HG02970 (cell line): ENCODE results near the gene BOLA1.
"Not testable (repeated sequence)": the region's sequence is repeated elsewhere in the genome, so short reads cannot be mapped to it uniquely, and the experiment has no call there.

Experiments
- ATAC-seq: cut with Tn5 transposase; IDR thresholded peaks from one replicate; pipeline ENCODE4 v1.9.1; 2021; ENCODE audit warnings: mild to moderate bottlenecking, moderate library complexity, moderate number of reproducible peaks; ENCODE audit not compliant: unreplicated experiment, low FRiP score

Gene BOLA1

DNA sequence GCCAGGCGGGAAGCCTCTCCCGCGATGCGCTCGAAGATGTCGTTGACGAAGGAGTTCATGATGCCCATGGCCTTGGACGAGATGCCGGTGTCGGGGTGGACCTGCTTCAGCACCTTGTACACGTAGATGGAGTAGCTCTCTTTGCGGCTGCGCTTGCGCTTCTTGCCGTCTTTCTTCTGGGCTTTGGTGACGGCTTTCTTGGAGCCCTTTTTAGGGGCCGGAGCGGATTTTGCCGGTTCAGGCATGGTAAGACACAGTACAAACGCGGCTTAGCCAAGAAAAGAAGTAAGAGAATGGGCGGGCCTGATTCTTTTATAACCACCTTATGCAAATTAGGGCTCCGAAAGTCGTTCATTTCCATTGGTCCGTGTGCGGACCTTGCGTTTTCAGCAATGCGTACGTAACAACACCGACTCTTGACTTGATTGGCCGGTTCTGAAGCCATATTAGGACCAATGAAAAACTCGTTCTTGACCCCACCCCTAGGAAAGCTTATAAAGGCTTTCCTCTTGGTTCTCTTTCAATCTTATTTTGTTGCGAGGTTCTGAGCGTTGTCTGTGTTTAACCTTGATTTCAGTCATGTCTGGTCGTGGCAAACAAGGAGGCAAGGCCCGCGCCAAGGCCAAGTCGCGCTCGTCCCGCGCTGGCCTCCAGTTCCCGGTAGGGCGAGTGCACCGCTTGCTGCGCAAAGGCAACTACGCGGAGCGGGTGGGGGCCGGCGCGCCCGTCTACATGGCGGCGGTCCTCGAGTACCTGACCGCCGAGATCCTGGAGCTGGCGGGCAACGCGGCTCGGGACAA is 12.8 kb upstream of the BOLA1 start:
- peak; percentile 60 for ATAC-seq

DNA sequence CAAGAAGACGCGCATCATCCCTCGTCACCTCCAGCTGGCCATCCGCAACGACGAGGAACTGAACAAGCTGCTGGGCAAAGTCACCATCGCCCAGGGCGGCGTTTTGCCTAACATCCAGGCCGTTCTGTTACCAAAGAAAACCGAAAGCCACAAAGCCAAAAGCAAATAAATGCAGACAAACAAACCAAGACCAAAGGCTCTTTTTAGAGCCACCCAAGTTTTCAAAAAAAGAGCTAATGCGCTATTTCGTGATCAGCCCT is 12.2 kb upstream of the BOLA1 start:
- not testable (repeated sequence) for ATAC-seq

DNA sequence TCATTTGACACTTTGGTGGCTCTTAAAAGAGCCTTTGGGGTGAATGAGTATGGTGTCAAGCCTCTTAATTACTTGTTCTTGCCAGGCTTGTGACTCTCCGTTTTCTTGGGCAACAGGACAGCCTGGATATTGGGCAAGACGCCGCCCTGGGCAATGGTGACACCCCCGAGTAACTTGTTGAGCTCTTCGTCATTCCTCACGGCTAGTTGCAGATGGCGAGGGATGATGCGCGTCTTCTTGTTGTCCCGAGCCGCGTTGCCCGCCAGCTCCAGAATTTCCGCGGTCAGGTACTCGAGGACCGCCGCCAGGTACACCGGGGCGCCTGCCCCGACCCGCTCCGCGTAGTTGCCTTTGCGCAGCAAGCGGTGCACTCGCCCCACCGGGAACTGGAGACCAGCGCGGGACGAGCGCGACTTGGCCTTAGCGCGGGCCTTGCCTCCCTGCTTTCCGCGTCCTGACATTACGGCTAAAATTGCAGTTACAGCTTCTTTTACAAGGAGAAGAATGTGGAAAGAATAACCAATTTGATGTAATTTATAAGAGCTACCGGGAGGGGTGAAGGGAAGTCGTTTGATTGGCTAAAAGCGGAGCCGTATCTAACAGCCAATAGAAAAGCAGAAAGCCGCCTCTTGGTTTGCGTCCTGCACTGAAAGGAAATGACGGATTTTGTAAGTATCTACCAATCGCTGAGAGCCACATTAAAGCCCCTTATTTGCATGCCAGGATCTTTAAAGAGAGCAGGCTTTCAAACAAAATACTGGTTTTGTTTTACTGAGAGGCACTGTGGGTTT is 11.7 kb upstream of the BOLA1 start:
- peak; percentile 38 for ATAC-seq

DNA sequence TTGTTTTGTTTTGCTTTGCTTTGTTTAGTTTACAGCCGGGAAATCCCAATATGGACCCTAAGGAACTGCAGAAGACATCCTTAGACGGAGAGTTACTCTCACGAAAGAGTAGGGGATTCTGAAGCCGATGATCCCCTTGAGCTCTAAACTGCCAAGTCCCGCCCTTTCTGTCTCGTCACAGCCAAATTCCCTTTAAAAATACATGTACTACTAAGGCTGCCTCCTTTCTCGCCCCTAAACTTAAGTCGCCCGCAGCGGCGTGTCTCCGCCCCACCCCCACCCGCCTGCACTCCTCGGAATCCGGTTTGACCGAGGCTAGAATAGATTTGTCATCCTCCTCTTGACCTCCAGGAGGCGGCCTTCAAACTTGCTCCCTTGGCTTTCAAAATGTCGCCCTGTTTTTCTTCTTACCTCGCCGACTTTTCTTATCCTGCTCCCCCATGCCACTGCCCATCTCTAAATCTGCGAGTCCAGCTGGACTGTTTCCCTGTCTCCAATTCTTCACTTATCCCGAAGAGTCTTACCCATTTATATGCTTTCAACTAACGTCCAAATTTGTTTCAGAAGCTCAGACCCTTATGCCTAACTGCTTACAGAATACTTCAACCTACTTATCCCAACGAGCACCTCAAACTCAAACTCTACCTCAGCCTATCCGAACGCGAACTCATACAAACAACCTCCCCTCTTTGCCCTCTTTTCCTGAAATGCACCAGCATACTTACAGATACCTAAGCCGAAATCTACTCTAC is 10.9 kb upstream of the BOLA1 start:
- ATAC-seq, result no peak

DNA sequence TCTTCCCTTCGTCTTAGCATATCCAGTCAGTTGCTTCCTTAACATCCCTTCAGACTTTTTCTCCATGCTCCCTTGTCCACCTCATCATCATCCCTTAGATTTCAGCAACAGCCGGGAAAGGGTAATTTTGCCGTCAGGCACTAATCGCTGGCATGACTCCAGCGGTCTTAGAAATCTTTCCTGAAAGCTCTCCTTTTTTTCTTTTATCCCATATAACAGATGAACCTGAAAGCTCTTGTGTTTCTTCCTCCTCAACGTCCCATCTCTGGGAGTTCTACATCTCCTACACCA is 10.4 kb upstream of the BOLA1 start:
- ATAC-seq, result no peak

DNA sequence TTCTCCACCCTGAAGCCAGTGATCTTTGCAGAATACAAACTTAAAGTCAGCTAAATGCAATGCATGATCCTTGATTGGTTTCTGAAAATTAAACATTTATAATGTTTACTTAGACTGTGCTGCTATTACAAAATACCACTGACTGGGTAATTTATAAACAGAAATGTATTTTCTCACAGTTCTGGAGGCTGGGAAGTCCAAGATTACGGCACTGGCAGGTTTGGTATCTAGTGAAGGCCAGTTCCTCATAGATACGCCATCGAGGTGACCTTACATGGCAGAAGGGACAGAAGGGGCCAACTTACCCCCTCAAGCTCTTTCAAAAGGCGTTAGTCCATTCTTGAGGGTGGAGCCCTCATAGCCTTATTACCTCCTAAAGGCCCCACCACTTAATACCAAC is 2.8 kb upstream of the BOLA1 start:
- no peak for ATAC-seq

DNA sequence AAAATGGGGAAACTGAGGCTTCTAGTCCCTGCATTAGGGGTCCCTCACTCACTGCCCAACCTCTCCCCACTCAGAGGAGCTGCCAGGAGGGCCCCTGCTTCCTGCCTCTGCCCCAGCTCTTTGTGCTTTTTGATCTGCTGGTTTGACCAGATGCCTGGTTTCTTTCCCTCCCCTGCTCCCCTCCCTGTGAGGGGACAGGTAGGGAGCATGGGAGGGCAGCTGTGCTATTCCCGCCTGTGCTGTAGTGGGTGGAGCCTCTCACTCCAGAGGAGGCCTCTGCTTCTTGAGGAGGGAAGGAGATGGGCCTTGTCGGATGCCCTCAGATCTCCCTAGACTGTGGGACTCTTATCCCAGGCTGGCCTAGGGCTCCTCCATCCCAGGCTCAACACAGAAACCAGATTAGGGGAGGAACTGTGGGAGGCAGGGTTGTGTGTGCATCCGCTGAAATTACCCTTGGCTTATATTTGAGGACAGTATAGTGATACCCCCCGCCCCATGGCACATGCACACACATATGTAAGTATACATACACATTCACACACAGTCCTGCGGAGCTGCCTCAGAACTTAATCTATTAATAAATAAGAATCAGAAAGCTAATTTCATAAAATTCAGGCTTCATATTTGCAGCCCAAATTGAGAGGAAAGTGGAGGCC is 4.6 kb downstream of the BOLA1 start:
- ATAC-seq, result no peak

DNA sequence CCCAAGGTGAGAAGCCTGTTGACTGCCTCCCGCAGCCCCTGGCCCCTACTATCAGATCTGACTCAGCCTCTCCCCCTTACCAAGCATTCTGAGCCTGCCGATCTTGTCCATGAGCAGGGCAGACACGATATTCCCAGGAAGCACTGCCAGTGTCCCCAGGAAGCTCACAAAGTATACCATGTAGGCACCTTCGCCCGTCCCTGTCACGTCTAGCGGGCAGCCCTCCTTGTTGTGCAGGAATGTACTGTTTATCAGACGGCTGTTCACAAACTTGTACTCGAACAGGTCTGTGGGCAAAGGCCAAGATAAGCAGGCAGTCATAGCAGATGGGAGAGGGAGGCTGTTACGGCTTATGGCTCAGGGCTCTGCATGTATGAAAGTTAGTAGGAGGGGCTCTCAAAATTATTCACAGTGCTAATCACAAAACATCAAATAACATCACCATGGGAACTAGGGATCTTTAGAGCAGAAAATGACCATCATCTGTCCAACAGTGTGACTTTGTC is 7.3 kb downstream of the BOLA1 start:
- ATAC-seq, result no peak

DNA sequence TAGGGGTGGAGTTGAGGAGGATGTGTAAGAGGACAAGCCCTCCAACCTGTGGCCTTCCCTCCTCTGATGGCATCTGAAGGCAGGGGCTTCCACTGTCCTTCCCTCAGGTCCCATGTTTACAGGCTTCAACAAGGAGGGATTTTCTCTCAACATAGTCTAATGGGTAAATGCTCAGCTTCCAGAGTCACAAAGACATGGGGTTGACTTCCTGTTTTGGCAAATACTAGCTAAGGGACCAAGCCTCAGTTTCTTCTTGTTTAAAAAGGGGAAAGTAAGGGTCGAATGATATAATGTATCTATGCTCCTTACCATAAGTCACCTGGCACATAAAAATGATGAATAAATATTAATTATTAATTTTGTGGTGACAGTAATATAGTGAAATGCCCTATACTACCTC is 15.2 kb downstream of the BOLA1 start:
- no peak for ATAC-seq

DNA sequence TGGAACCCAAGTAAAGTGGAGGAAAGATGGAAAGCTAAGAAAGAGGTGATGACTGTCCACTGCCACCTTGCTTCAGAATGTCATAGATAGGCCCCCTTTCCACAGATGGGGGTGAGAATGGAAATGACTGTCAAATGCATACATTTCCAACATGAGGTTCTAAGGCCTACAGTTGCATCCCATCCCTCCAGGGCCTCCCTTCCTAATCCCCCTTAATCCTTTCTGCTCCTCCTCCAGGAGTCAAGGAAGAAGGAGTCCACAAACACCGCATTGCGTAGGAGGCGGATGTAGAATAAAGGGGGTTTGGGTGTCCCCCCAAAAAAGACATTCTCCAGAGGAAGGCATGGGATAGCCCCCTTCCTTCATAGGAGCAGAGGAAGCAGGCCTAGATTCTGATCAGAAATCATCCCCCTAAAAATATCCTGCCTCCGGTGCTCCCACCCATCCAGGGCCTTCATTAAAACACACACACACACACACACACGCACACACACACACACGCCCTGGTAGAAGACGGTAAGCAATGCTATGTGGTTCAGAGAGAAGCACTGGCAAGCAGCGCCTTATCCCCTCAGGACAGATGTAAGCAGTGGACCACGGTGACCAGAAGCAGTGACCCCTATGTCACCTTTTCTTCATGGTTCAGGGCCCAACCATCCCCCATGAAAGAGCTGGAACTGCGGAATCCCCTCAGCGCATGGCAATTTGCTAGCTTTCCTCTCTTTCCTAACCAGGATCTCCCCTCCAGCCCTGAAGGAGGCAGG is 16.2 kb downstream of the BOLA1 start:
- ATAC-seq, result no peak

DNA sequence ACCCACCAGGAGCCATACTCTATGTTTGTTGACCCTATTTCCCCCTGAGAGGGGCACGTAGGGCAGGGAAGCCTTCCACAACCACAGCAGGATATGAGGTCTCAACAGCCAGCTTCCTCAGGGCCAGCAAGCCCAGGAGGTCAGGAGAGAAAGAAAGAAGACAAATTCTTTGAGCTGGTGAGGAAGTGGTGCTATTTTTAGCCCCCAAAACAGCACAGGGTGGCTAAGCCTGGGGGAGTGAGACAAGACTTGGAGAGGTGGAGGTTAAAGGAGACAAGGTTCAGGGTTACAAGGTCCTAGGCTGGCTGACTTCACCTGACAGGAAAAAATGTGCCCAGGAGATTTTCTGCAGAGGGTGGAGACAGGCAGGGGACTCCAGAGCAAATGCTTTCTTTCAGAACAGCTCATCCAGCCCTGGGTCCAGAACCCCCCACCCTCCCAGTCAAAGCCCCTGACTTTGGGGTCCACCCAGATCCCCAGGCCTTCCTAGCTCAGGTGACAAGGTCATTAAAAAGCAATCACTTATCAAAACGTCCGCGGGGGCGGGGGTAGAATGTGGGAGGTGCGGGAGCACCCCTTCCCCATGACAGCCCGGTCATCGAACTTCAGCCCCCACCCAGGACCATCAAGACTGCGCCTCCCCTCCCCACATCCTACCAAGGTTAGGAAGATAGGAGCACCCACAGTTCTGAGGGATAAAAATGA is 17.0 kb downstream of the BOLA1 start:
- ATAC-seq, result no peak

DNA sequence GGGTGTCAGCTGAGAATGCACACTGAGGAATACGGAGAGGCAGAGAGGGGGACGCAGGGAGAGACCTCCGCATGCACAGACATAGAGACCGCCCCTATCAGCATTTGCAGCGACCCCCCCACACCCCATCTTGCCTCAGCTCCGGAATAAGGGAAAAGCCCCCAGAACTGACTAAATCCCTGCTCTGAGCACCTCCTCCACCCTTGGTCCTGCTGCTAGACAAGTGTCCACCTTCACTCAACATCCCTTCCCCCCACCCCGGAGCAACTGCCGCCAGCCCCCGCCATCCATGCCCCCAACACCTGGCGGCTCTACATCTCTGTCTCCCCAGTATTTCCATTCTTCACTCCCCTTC is 17.5 kb downstream of the BOLA1 start:
- no peak for ATAC-seq

DNA sequence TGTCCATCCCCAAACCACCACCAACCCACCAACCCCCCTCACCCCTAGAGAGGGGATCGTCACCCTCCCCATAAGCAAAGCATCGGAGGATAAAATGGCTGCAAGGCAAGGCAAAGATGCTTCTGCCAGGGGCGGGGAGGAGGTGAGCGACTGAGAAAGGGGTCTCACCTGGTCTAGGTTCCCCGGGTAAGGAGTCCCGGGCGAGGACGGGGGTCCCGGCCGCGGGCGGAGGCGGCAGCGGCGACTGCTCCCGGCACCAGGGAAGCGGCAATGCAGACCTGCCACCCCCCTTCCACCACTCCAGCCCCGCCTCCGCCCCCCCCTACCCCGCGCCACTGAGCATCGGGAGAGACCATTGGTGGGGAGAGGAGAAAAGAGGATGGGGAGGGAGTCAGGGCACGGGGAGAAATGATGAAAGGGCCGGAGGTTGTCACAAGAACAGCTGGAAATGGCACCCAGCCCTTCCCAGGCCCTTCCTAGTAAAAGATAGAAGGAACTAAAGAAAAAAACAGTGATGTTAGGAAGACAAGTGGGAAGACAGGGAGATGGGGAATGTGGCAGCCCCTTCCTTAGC is 18.3 kb downstream of the BOLA1 start, which contains the start of gene SV2A:
Gene SV2A (minus strand): TSS at position 274 of the 574 bp plus-strand sequence. CDS start 4,004 bp downstream, outside the sequence.
- ATAC-seq, result no peak

DNA sequence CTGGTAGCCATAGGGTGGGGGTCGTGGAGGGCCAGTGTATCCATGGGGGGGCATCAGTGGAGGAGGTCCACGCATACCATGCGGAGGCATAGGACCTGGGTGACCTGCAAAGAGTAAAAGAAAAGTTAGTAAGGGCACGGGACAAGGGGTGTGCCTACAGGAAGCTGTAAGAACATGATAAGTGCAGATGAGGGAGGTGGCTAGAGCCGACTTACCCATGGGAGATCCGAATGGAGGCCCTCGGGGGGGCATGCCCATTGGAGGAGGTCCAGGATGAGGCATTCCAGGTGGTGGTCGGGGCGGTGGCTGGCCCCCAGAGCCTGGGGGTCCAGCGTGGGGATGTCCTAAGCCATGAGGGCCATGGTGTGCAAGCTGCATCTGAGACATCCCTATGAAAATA is 24.3 kb downstream of the BOLA1 start:
- no peak for ATAC-seq

DNA sequence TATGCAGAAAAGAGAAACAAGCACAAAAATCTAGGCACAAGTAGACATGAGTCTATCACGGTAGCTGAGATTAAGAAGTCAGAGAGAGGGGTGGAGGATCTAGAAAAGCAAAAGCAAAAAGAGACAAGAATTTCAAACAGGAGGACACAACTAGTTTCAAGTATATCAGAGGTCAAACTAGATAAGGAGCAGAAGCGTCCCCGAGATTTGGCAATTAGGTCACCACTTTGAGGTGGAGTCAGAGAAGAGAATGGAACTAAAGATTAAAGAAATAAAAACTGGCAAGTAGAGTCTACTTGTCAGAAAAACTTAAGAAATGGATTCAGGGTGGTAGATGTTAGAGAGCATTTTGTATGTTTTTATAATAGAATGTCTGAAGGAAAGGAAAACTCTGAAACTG is 26.0 kb downstream of the BOLA1 start:
- ATAC-seq, result no peak

DNA sequence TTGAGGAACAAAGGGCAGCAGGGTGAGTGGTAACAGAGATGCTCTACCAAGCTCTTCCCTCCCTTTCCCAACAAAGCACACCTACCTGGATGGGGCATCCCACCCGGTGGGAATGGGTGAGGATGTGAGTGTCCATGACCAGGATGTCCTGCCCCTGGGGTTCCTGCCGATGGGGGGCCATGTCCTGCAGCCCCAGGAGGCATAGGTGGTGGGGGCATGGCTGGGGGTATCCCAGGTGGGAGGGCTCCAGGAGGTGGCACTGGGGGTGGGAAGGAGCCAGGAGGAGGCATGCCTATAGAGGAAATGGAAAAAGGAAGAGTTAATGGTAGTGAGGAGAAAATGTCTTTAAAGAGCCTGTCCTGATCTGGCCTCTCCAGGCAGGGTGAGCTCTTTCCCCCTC is 26.4 kb downstream of the BOLA1 start:
- no peak for ATAC-seq

DNA sequence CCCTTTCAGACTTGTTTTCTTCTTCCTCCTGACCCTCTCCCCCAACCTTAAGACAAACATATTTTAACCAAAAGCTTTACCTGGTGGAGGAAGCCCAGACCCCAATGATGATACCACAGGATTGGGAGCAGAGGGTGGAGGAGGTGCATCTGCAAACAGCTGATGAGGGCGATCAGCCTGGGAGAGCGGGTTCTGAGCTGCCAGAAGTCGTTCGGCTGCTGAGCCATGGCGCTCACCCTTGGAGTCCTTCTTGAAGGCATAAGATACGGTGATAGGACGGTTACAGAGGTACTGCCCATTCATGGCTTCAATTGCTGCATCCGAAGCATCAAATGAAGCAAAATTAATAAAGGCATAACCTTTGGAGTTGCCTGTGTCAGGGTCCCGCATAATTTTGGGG is 26.9 kb downstream of the BOLA1 start:
- no peak for ATAC-seq

DNA sequence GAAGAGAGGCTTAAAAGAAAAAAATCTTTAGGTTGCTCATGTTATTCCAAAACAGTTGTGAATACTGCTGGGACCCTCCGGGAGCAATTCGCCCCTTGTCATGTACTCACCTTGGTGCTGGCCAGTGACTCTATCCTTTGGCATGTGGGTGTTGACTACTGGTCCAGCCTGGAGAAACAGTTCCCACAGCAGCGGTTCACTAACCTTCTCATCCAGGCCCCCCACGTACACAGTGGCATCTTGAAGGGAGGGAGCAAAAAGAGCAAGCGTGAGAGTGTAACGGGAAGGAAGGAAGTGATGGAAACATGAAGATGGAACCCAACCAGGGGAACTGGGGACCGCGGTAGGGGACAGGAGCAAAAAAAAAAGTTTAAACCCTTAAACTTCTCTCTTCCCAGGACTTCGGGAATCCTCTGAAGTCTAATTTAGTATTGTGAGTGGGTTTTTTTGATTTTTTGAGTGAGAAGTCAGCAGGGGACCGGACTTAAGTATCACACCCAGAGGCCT is 27.7 kb downstream of the BOLA1 start:
- ATAC-seq, result no peak
